SU-DHL-6 (cell line): Measurements from ENCODE around the gene CATSPER3.
A peak's percentile ranks its signal among the peaks of the same experiment; 100 is the strongest.

Experiments
- H2AFZ ChIP-seq: fragments of 200-600 bp; sonication (generic); 2 replicates; pipeline ENCODE4 v1.6.1; 2014; ENCODE audit warnings: low read depth, mild to moderate bottlenecking, moderate library complexity, mixed read lengths, antibody characterized with exemption, low read length; ENCODE audit not compliant: severe bottlenecking
- H3F3A ChIP-seq: fragments of 200-600 bp; shearing (Covaris generic); 2 replicates; pipeline ENCODE4 v1.6.0; 2016; ENCODE audit warnings: antibody characterized with exemption, mild to moderate bottlenecking; ENCODE audit not compliant: insufficient read depth
- H3K27ac ChIP-seq: fragments of 200-600 bp; sonication (generic); 2 replicates; pipeline ENCODE4 v1.5.1; 2016; ENCODE audit warnings: low read depth, mild to moderate bottlenecking, low read length, moderate library complexity, mixed read lengths
- H3K27me3 ChIP-seq: fragments of 200-600 bp; sonication (generic), shearing (Covaris generic); 2 replicates; pipeline ENCODE4 v1.6.0; 2014; ENCODE audit warnings: mild to moderate bottlenecking, low read length
- H3K36me3 ChIP-seq: fragments of 200-600 bp; sonication (generic); 2 replicates; pipeline ENCODE4 v1.6.1; 2014; ENCODE audit warnings: mild to moderate bottlenecking, low read length, mixed read lengths
- H3K4me2 ChIP-seq: fragments of 300-600, 200-600 bp; shearing (Covaris generic), sonication (generic); 2 replicates; pipeline ENCODE4 v1.6.0; 2014; ENCODE audit warnings: low read length, low read depth, mild to moderate bottlenecking; ENCODE audit not compliant: poor library complexity, severe bottlenecking
- H3K4me3 ChIP-seq: fragments of 200-600 bp; sonication (generic); 2 replicates; pipeline ENCODE4 v1.5.1; 2014; ENCODE audit warnings: antibody characterized with exemption, low read length, mild to moderate bottlenecking, mixed read lengths; ENCODE audit not compliant: insufficient read depth, poor library complexity, severe bottlenecking
- H3K79me2 ChIP-seq: fragments of 200-600 bp; sonication (generic); 2 replicates; pipeline ENCODE4 v1.6.1; 2014; ENCODE audit warnings: mild to moderate bottlenecking, low read length, moderate library complexity; ENCODE audit not compliant: insufficient read depth
- H3K9ac ChIP-seq: fragments of 200-600 bp; sonication (generic); 2 replicates; pipeline ENCODE4 v1.7.0; 2014; ENCODE audit warnings: mild to moderate bottlenecking, low read length
- H3K9me2 ChIP-seq: fragments of 200-600 bp; sonication (generic); replicated peaks from 2 replicates; pipeline ENCODE4 v1.6.1; 2014; ENCODE audit warnings: low read length; ENCODE audit not compliant: insufficient read depth
- H3K9me3 ChIP-seq: fragments of 200-600 bp; sonication (generic); 2 replicates; pipeline ENCODE4 v1.6.1; 2014; ENCODE audit warnings: low read length, mixed read lengths; ENCODE audit not compliant: insufficient read depth
- H4K20me1 ChIP-seq: fragments of 200-600 bp; sonication (generic); 2 replicates; pipeline ENCODE4 v1.6.1; 2014; ENCODE audit warnings: low read depth, mild to moderate bottlenecking, antibody characterized with exemption, low read length, moderate library complexity, mixed read lengths
- EZH2phosphoT487 ChIP-seq: fragments of 200-600 bp; sonication (generic), shearing (Covaris generic); conservative IDR thresholded peaks from 2 replicates; pipeline ENCODE4 v1.6.1; 2018; ENCODE audit warnings: mild to moderate bottlenecking, antibody characterized with exemption, low read length, moderate library complexity, mixed read lengths
- TF ChIP-seq, protein P1 (sequence below): fragments of 200-600 bp; sonication (generic); IDR thresholded peaks from one replicate; pipeline ENCODE4 v1.5.1; 2017; ENCODE audit warnings: antibody characterized with exemption, mild to moderate bottlenecking, low read length, moderate library complexity; ENCODE audit not compliant: insufficient read depth, poor library complexity, severe bottlenecking

CATSPER3 gene

GRCh38 chr5:135034236-135034962 is 66.7 kb downstream of the CATSPER3 start:
- Histone ChIP-seq H3K9ac (peak overlapping the region; percentile 84), H2AFZ (peak overlapping the region; percentile 49), H3F3A (no peaks in the 10 kb centered on the region; the same call in 1 of the 2 replicates), H3K9me2 (no peaks in the 10 kb centered on the region), H3K27ac (no peak overlapping the region), H3K4me3 (peak overlapping the region; percentile 90), H4K20me1 (no peaks in the 10 kb centered on the region), H3K79me2 (peaks cover 18% of the 10 kb centered on the region), H3K4me2 (peak overlapping the region; percentile 65), H3K27me3 (no peaks in the 10 kb centered on the region), H3K36me3 (no peaks in the 10 kb centered on the region), H3K9me3 (no peaks in the 10 kb centered on the region)
- TF ChIP-seq EZH2phosphoT487 = no peak

- Histone ChIP-seq H3K4me3 (no peak overlapping the region), H2AFZ (no peak overlapping the region), H3K9ac (peak overlapping the region; percentile 84; the same call in 1 of the 2 replicates), H3K27ac (no peak overlapping the region), H3K79me2 (peaks cover 18% of the 10 kb centered on the region), H3F3A (no peaks in the 10 kb centered on the region; the same call in 1 of the 2 replicates), H4K20me1 (no peaks in the 10 kb centered on the region), H3K27me3 (no peaks in the 10 kb centered on the region), H3K9me3 (no peaks in the 10 kb centered on the region), H3K36me3 (no peaks in the 10 kb centered on the region), H3K4me2 (peak overlapping the region; percentile 65), H3K9me2 (no peaks in the 10 kb centered on the region)
- TF ChIP-seq, protein P1, sequence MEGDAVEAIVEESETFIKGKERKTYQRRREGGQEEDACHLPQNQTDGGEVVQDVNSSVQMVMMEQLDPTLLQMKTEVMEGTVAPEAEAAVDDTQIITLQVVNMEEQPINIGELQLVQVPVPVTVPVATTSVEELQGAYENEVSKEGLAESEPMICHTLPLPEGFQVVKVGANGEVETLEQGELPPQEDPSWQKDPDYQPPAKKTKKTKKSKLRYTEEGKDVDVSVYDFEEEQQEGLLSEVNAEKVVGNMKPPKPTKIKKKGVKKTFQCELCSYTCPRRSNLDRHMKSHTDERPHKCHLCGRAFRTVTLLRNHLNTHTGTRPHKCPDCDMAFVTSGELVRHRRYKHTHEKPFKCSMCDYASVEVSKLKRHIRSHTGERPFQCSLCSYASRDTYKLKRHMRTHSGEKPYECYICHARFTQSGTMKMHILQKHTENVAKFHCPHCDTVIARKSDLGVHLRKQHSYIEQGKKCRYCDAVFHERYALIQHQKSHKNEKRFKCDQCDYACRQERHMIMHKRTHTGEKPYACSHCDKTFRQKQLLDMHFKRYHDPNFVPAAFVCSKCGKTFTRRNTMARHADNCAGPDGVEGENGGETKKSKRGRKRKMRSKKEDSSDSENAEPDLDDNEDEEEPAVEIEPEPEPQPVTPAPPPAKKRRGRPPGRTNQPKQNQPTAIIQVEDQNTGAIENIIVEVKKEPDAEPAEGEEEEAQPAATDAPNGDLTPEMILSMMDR = no peak
- TF ChIP-seq EZH2phosphoT487 = no peak
Measured at GRCh38 chr5:135034963-135035677, 67.4 kb downstream of the CATSPER3 start.

DNA sequence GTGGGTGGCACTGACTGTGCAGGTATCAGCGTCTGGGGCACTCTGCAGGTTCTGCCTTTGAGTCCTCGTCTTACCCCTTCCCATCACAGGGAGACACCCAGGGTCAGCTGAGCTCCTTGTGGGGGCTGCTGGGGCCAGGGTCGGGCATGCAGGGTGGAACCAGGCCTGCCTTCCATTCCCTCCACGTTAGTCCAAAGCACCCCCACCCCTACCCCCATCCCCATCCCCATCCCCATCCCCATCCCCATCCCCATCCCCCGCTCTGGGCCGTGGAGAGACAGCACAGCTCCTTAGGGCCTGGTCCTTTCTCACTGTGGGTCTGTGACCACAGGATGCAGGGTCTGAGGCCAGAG is 67.9 kb downstream of the CATSPER3 start:
- H3K27me3 ChIP-seq = no peaks in the 10 kb centered on the region
- no peaks in the 10 kb centered on the region for H3K9me3 ChIP-seq
- H3K27ac ChIP-seq = no peak overlapping the region
- H3K9ac ChIP-seq = no peak overlapping the region
- no peaks in the 10 kb centered on the region for H4K20me1 ChIP-seq
- H2AFZ ChIP-seq = no peak overlapping the region
- no peaks in the 10 kb centered on the region for H3K36me3 ChIP-seq
- TF ChIP-seq, protein P1 = no peak
- TF ChIP-seq EZH2phosphoT487 = no peak
- no peaks in the 10 kb centered on the region; the same call in 1 of the 2 replicates for H3F3A ChIP-seq
- no peak overlapping the region for H3K4me2 ChIP-seq
- H3K9me2 ChIP-seq = no peaks in the 10 kb centered on the region
- H3K4me3 ChIP-seq = no peak overlapping the region
- peaks cover 18% of the 10 kb centered on the region for H3K79me2 ChIP-seq

- Histone ChIP-seq H3K79me2 (peaks cover 18% of the 10 kb centered on the region), H3K36me3 (no peaks in the 10 kb centered on the region), H3K27me3 (no peaks in the 10 kb centered on the region), H3K27ac (no peak overlapping the region), H3K9me2 (no peaks in the 10 kb centered on the region), H4K20me1 (no peaks in the 10 kb centered on the region), H3F3A (no peaks in the 10 kb centered on the region; the same call in 1 of the 2 replicates), H3K4me2 (no peak overlapping the region), H2AFZ (no peak overlapping the region), H3K9me3 (no peaks in the 10 kb centered on the region), H3K4me3 (no peak overlapping the region), H3K9ac (no peak overlapping the region)
- TF ChIP-seq, protein P1 = no peak
- no peak for TF ChIP-seq EZH2phosphoT487
Measured at GRCh38 chr5:135036405-135036804, 68.7 kb downstream of the CATSPER3 start.
